Measurements from ENCODE around the gene PRIMPOL.

PRIMPOL gene

GRCh38 chr4:184689681-184690080 lies 40.1 kb downstream of the PRIMPOL start:
- no peaks in the 10 kb centered on the region for H3K9me3 ChIP-seq (ENCODE audit: control insufficient read depth, insufficient read depth, low read depth, low read length)
- no peak overlapping the region for H3K27ac ChIP-seq (ENCODE audit: low read depth, low read length)
- peaks cover 15% of the 10 kb centered on the region for H3K36me3 ChIP-seq (ENCODE audit: control insufficient read depth, insufficient read depth, low read length)
- no peak overlapping the region for H3K4me3 ChIP-seq (ENCODE audit: low read depth, low read length)
- H3K27me3 ChIP-seq (ENCODE audit: control insufficient read depth, insufficient read depth, low read length) = no peaks in the 10 kb centered on the region
- H3K4me1 ChIP-seq (ENCODE audit: control insufficient read depth, insufficient read depth, low read length) = peaks cover 10% of the 10 kb centered on the region; the same call in 1 of the 2 replicates
- no peak overlapping the region for H3K9ac ChIP-seq (ENCODE audit: low read length)

- Histone ChIP-seq H3K4me1 (ENCODE audit: control insufficient read depth, insufficient read depth, low read length) (peaks cover 6% of the 10 kb centered on the region; the same call in 1 of the 2 replicates), H3K36me3 (ENCODE audit: control insufficient read depth, insufficient read depth, low read length) (peaks cover 43% of the 10 kb centered on the region), H3K9ac (ENCODE audit: low read length) (no peak overlapping the region), H3K27me3 (ENCODE audit: control insufficient read depth, insufficient read depth, low read length) (no peaks in the 10 kb centered on the region), H3K27ac (ENCODE audit: low read depth, low read length) (no peak overlapping the region), H3K9me3 (ENCODE audit: control insufficient read depth, insufficient read depth, low read depth, low read length) (no peaks in the 10 kb centered on the region), H3K4me3 (ENCODE audit: low read depth, low read length) (no peak overlapping the region)
These were observed 43.5 kb downstream of the PRIMPOL start for GRCh38 chr4:184693056-184693455.

GRCh38 chr4:184694412-184694956 lies 44.9 kb downstream of the PRIMPOL start:
- Histone ChIP-seq H3K9ac (ENCODE audit: low read length) (no peak overlapping the region), H3K9me3 (ENCODE audit: control insufficient read depth, insufficient read depth, low read depth, low read length) (no peaks in the 10 kb centered on the region), H3K4me3 (ENCODE audit: low read depth, low read length) (no peak overlapping the region), H3K36me3 (ENCODE audit: control insufficient read depth, insufficient read depth, low read length) (peaks cover 47% of the 10 kb centered on the region), H3K4me1 (ENCODE audit: control insufficient read depth, insufficient read depth, low read length) (no peaks in the 10 kb centered on the region), H3K27me3 (ENCODE audit: control insufficient read depth, insufficient read depth, low read length) (no peaks in the 10 kb centered on the region), H3K27ac (ENCODE audit: low read depth, low read length) (no peak overlapping the region)

GRCh38 chr4:184695178-184695896 lies 45.8 kb downstream of the PRIMPOL start:
- no peaks in the 10 kb centered on the region for H3K27me3 ChIP-seq (ENCODE audit: control insufficient read depth, insufficient read depth, low read length)
- H3K4me1 ChIP-seq (ENCODE audit: control insufficient read depth, insufficient read depth, low read length) = no peaks in the 10 kb centered on the region
- no peak overlapping the region for H3K4me3 ChIP-seq (ENCODE audit: low read depth, low read length)
- no peak overlapping the region for H3K9ac ChIP-seq (ENCODE audit: low read length)
- H3K36me3 ChIP-seq (ENCODE audit: control insufficient read depth, insufficient read depth, low read length) = peaks cover 52% of the 10 kb centered on the region
- no peak overlapping the region for H3K27ac ChIP-seq (ENCODE audit: low read depth, low read length)
- H3K9me3 ChIP-seq (ENCODE audit: control insufficient read depth, insufficient read depth, low read depth, low read length) = no peaks in the 10 kb centered on the region

GRCh38 chr4:184697956-184698355 lies 48.4 kb downstream of the PRIMPOL start:
- peaks cover 78% of the 10 kb centered on the region for H3K36me3 ChIP-seq (ENCODE audit: control insufficient read depth, insufficient read depth, low read length)
- no peak overlapping the region for H3K9ac ChIP-seq (ENCODE audit: low read length)
- H3K27ac ChIP-seq (ENCODE audit: low read depth, low read length) = no peak overlapping the region
- H3K27me3 ChIP-seq (ENCODE audit: control insufficient read depth, insufficient read depth, low read length) = no peaks in the 10 kb centered on the region
- no peak overlapping the region for H3K4me3 ChIP-seq (ENCODE audit: low read depth, low read length)
- H3K4me1 ChIP-seq (ENCODE audit: control insufficient read depth, insufficient read depth, low read length) = no peaks in the 10 kb centered on the region
- no peaks in the 10 kb centered on the region for H3K9me3 ChIP-seq (ENCODE audit: control insufficient read depth, insufficient read depth, low read depth, low read length)

- Histone ChIP-seq H3K27me3 (ENCODE audit: control insufficient read depth, insufficient read depth, low read length) (no peaks in the 10 kb centered on the region), H3K27ac (ENCODE audit: low read depth, low read length) (no peak overlapping the region), H3K4me1 (ENCODE audit: control insufficient read depth, insufficient read depth, low read length) (no peaks in the 10 kb centered on the region), H3K9me3 (ENCODE audit: control insufficient read depth, insufficient read depth, low read depth, low read length) (no peaks in the 10 kb centered on the region), H3K36me3 (ENCODE audit: control insufficient read depth, insufficient read depth, low read length) (peaks cover 82% of the 10 kb centered on the region), H3K9ac (ENCODE audit: low read length) (no peak overlapping the region), H3K4me3 (ENCODE audit: low read depth, low read length) (no peak overlapping the region)
These were observed 50.4 kb downstream of the PRIMPOL start for GRCh38 chr4:184699941-184700340.

- H3K4me3 ChIP-seq (ENCODE audit: low read depth, low read length) = no peak overlapping the region
- no peaks in the 10 kb centered on the region for H3K27me3 ChIP-seq (ENCODE audit: control insufficient read depth, insufficient read depth, low read length)
- H3K36me3 ChIP-seq (ENCODE audit: control insufficient read depth, insufficient read depth, low read length) = peaks cover 83% of the 10 kb centered on the region
- no peak overlapping the region for H3K27ac ChIP-seq (ENCODE audit: low read depth, low read length)
- H3K9ac ChIP-seq (ENCODE audit: low read length) = no peak overlapping the region
- no peaks in the 10 kb centered on the region for H3K9me3 ChIP-seq (ENCODE audit: control insufficient read depth, insufficient read depth, low read depth, low read length)
- no peaks in the 10 kb centered on the region for H3K4me1 ChIP-seq (ENCODE audit: control insufficient read depth, insufficient read depth, low read length)
These were observed 52.6 kb downstream of the PRIMPOL start for GRCh38 chr4:184702114-184702513.

- H3K9ac ChIP-seq (ENCODE audit: low read length) = no peak overlapping the region
- no peaks in the 10 kb centered on the region for H3K9me3 ChIP-seq (ENCODE audit: control insufficient read depth, insufficient read depth, low read depth, low read length)
- H3K27me3 ChIP-seq (ENCODE audit: control insufficient read depth, insufficient read depth, low read length) = no peaks in the 10 kb centered on the region
- no peak overlapping the region for H3K27ac ChIP-seq (ENCODE audit: low read depth, low read length)
- H3K4me1 ChIP-seq (ENCODE audit: control insufficient read depth, insufficient read depth, low read length) = no peaks in the 10 kb centered on the region
- peaks cover 92% of the 10 kb centered on the region for H3K36me3 ChIP-seq (ENCODE audit: control insufficient read depth, insufficient read depth, low read length)
- no peak overlapping the region for H3K4me3 ChIP-seq (ENCODE audit: low read depth, low read length)
These were observed 56.2 kb downstream of the PRIMPOL start for GRCh38 chr4:184705692-184706091.

- no peak overlapping the region for H3K9ac ChIP-seq (ENCODE audit: low read length)
- no peaks in the 10 kb centered on the region for H3K27me3 ChIP-seq (ENCODE audit: control insufficient read depth, insufficient read depth, low read length)
- H3K9me3 ChIP-seq (ENCODE audit: control insufficient read depth, insufficient read depth, low read depth, low read length) = no peaks in the 10 kb centered on the region
- no peak overlapping the region for H3K4me3 ChIP-seq (ENCODE audit: low read depth, low read length)
- no peak overlapping the region for H3K27ac ChIP-seq (ENCODE audit: low read depth, low read length)
- H3K36me3 ChIP-seq (ENCODE audit: control insufficient read depth, insufficient read depth, low read length) = peaks cover 92% of the 10 kb centered on the region
- no peaks in the 10 kb centered on the region for H3K4me1 ChIP-seq (ENCODE audit: control insufficient read depth, insufficient read depth, low read length)
These were observed 56.9 kb downstream of the PRIMPOL start for GRCh38 chr4:184706453-184706852.

- H3K4me1 ChIP-seq (ENCODE audit: control insufficient read depth, insufficient read depth, low read length) = no peaks in the 10 kb centered on the region
- H3K4me3 ChIP-seq (ENCODE audit: low read depth, low read length) = no peak overlapping the region
- no peak overlapping the region for H3K27ac ChIP-seq (ENCODE audit: low read depth, low read length)
- H3K36me3 ChIP-seq (ENCODE audit: control insufficient read depth, insufficient read depth, low read length) = peaks cover 93% of the 10 kb centered on the region
- H3K9ac ChIP-seq (ENCODE audit: low read length) = no peak overlapping the region
- H3K9me3 ChIP-seq (ENCODE audit: control insufficient read depth, insufficient read depth, low read depth, low read length) = no peaks in the 10 kb centered on the region
- H3K27me3 ChIP-seq (ENCODE audit: control insufficient read depth, insufficient read depth, low read length) = no peaks in the 10 kb centered on the region
These were observed 62.8 kb downstream of the PRIMPOL start for GRCh38 chr4:184712322-184712721.

GRCh38 chr4:184713887-184714286 lies 64.3 kb downstream of the PRIMPOL start:
- Histone ChIP-seq H3K9ac (ENCODE audit: low read length) (no peak overlapping the region), H3K27me3 (ENCODE audit: control insufficient read depth, insufficient read depth, low read length) (no peaks in the 10 kb centered on the region), H3K27ac (ENCODE audit: low read depth, low read length) (no peak overlapping the region), H3K9me3 (ENCODE audit: control insufficient read depth, insufficient read depth, low read depth, low read length) (no peaks in the 10 kb centered on the region), H3K4me3 (ENCODE audit: low read depth, low read length) (no peak overlapping the region), H3K4me1 (ENCODE audit: control insufficient read depth, insufficient read depth, low read length) (no peaks in the 10 kb centered on the region), H3K36me3 (ENCODE audit: control insufficient read depth, insufficient read depth, low read length) (peaks cover 97% of the 10 kb centered on the region)
